Heart right ventricle (tissue), 16 donors: Measurements from ENCODE around the gene SLC36A4. TPM values are rescaled to one million over a fixed set of nuclear protein-coding genes. Genes with fewer than 3 reads are reported as not detected.
A peak's percentile ranks its signal among the peaks of the same experiment; 100 is the strongest.

Source experiments
- ATAC-seq, 8 donors: fragments of 200-7000 bp; cut with Tn5 transposase; one replicate each; pipeline ENCODE4 v1.9.1; 2020; ENCODE audit warnings: mild to moderate bottlenecking in 8 of 8, moderate library complexity in 8 of 8, moderate number of reproducible peaks in 1 of 8
- DNase-seq, 2 donors: peaks; one replicate each; pipeline ENCODE4 v3.0.0-alpha.2; 2020
- H3K27ac ChIP-seq, 10 donors: fragments of 200-600 bp; sonication (generic) in 2 of 10; one replicate each; pipeline versions ENCODE4 v1.5.0 to v1.8.0; 2020 to 2022; ENCODE audit warnings: mild to moderate bottlenecking in 3 of 10
- H3K27me3 ChIP-seq, 7 donors: fragments of 200-600 bp; one replicate each; pipeline ENCODE4 v1.8.0; 2021 to 2022; ENCODE audit warnings: mild to moderate bottlenecking in 2 of 7
- H3K36me3 ChIP-seq, 9 donors: fragments of 200-600 bp; sonication (generic) in 1 of 9; one replicate each; pipeline versions ENCODE4 v1.5.0 to v1.8.0; 2020 to 2022; ENCODE audit warnings: mild to moderate bottlenecking in 2 of 9
- H3K4me1 ChIP-seq, 9 donors: fragments of 200-600 bp; sonication (generic) in 1 of 9; one replicate each; pipeline versions ENCODE4 v1.5.0 to v1.8.0; 2020 to 2022; ENCODE audit warnings: mild to moderate bottlenecking in 4 of 9
- H3K4me3 ChIP-seq, 10 donors: fragments of 200-600 bp; sonication (generic) in 2 of 10; one replicate each; pipeline versions ENCODE4 v1.5.0 to v1.8.0; 2020 to 2022; ENCODE audit warnings: mild to moderate bottlenecking in 7 of 10, moderate library complexity in 2 of 10
- H3K9me3 ChIP-seq, 11 donors: fragments of 200-600 bp in 10 of 11; sonication (generic) in 2 of 11; one replicate each; pipeline versions ENCODE4 v1.5.0 to v1.8.0; 2013 to 2022; ENCODE audit warnings: mild to moderate bottlenecking in 2 of 11, control low read depth in 1 of 11, moderate library complexity in 1 of 11
- CTCF ChIP-seq, 9 donors: fragments of 200-600 bp; sonication (generic) in 2 of 9; IDR thresholded peaks; one replicate each; pipeline versions ENCODE4 v1.5.0 to v1.8.0; 2021 to 2022; ENCODE audit warnings: antibody characterized with exemption in 9 of 9, mild to moderate bottlenecking in 5 of 9, moderate library complexity in 1 of 9
- WGBS, 2 donors: extraction: QIAGEN DNeasy Blood & Tissue Kit; methylation state at CpG; one replicate each; pipeline ENCODE4 v1.1.7; 2013; ENCODE audit warnings: inconsistent platforms in 1 of 2; 5-methylcytosine and 5-hydroxymethylcytosine counted together
- intact Hi-C, 10 donors: fragments of 100-400 bp; cut with DNase I; formaldehyde crosslinking; loops; one replicate each; pipeline versions ENCODE4 v1.11.1 to v1.14.2; 2022
- polyA plus RNA-seq, 2 donors: library from polyadenylated mRNA; stranded (reverse); fragments of 200-250 nt; gene quantifications; one replicate each; pipeline ENCODE4 v1.2.3, GENCODE V29; 2013
- total RNA-seq, 10 donors: library from RNA; stranded (reverse); fragmentation: NEBNext Ultra II Directional in 3 of 10; extraction: Animal tissue kit (Norgen Biotek cat#: 25700) in 3 of 10; gene quantifications; one replicate each; pipeline versions ENCODE4 v1.2.1 to v1.2.4, GENCODE V29; 2021 to 2023
- donor health status: Arrhythmogenic right ventricular cardiomyopathy.
- donor health status: ischemic (EF 13 %, LVEDD 7.1; RV severe dilation, severe dysfunction).
- donor health status: healthy with polysubstance abuse.
- donor health status: DM: no; HTN: yes; CAD: no.
- donor health status: DM: no; HTN: no; CAD: no.
- donor health status: ischemic (EF 25% LVEDD 6.9; RV normal size, moderate dysfunction).
- donor health status: ischemic (EF 25% LVEDD 5.7; RV mildly dilated, moderate dysfunction).
- donor health status: healthy.
- donor health status: DM: yes; HTN: yes; CAD: no.
- donor health status: Ischemic cardiomyopathy.
- donor health status: ischemic (EF 35%, LVEDD 5.7; RV mildly dilated, moderate dysfunction).
- donor health status: nonischemic (EF 11% LVEDD 7.7; RV severe dilation, severe dysfunction).
- donor health status: DM: yes; HTN: yes; CAD: no.
- donor health status: PGD.
- donor health status: ischemic (EF 29% LVEDD 5.4; RV normal size, mild dysfunction).
- donor health status: nonischemic (EF 23%, LVEDD 6.1; RV moderate dilation, normal function).

The SLC36A4 gene
- total and polyA plus RNA-seq, 12 donors, result 3.1 to 11.4 (median 7.1) TPM

GRCh38 chr11:93131709-93132108 is 66.1 kb downstream of the SLC36A4 start:
- no peak for ATAC-seq
- no peak overlapping the region for H3K27ac ChIP-seq
- 29 to 31% methylated on average over 2 of the region's 2 CpGs for WGBS, 2 donors
- H3K36me3 ChIP-seq, result no peaks in the 10 kb centered on the region
- intact Hi-C loops, result loop anchor here in 1 of 10 donors (10.0 kb wide), 1 partner anchor 63 kb away; the partner anchor contains the start of gene SLC36A4
- peaks cover 0 to 16% (median 8%) of the 10 kb centered on the region in 7 donors for H3K27me3 ChIP-seq
- no peaks in the 10 kb centered on the region for H3K9me3 ChIP-seq
- H3K4me3 ChIP-seq, result no peak overlapping the region
- peak in 1 of 9 donors; percentile 14 for TF ChIP-seq CTCF (IDR thresholded peaks at IDR 0.05)
- DNase-seq, result no peak
- H3K4me1 ChIP-seq, result no peaks in the 10 kb centered on the region

- intact Hi-C loops, result no loop called here
- 89 to 99% methylated on average over 3 of the region's 3 CpGs for WGBS, 2 donors
- H3K9me3 ChIP-seq, result no peaks in the 10 kb centered on the region
- no peak overlapping the region for H3K4me3 ChIP-seq
- peaks cover 0 to 4% (median 0%) of the 10 kb centered on the region in 9 donors for H3K4me1 ChIP-seq
- DNase-seq (no peak), ATAC-seq (no peak)
- no peak overlapping the region for H3K27ac ChIP-seq
- H3K36me3 ChIP-seq, result no peaks in the 10 kb centered on the region
- TF ChIP-seq CTCF (IDR thresholded peaks at IDR 0.05), result no peak
- peaks cover 0 to 18% (median 8%) of the 10 kb centered on the region in 7 donors for H3K27me3 ChIP-seq
These were observed 69.2 kb downstream of the SLC36A4 start for GRCh38 chr11:93128574-93128973.

GRCh38 chr11:93123351-93123898 is 74.4 kb downstream of the SLC36A4 start:
- 22 to 23% methylated on average over 4 of the region's 4 CpGs for WGBS, 2 donors
- no peak overlapping the region for H3K27ac ChIP-seq
- H3K9me3 ChIP-seq, result no peaks in the 10 kb centered on the region
- intact Hi-C loops, result no loop called here
- DNase-seq (peak; percentile 29 to 40), ATAC-seq (peak in 7 of 8 donors; percentile 73 to 87 (median 77))
- H3K27me3 ChIP-seq, result peaks cover 0 to 15% (median 2%) of the 10 kb centered on the region in 7 donors
- no peak for TF ChIP-seq CTCF (IDR thresholded peaks at IDR 0.05)
- no peak overlapping the region for H3K4me3 ChIP-seq
- H3K36me3 ChIP-seq, result no peaks in the 10 kb centered on the region
- H3K4me1 ChIP-seq, result peaks cover 0 to 11% (median 0%) of the 10 kb centered on the region in 9 donors

- TF ChIP-seq CTCF (IDR thresholded peaks at IDR 0.05), result no peak
- ATAC-seq (no peak), DNase-seq (no peak)
- peaks cover 0 to 11% (median 0%) of the 10 kb centered on the region in 9 donors for H3K4me1 ChIP-seq
- peaks cover 0 to 8% (median 0%) of the 10 kb centered on the region in 7 donors for H3K27me3 ChIP-seq
- 76 to 78% methylated on average over 2 of the region's 2 CpGs for WGBS, 2 donors
- H3K9me3 ChIP-seq, result no peaks in the 10 kb centered on the region
- H3K4me3 ChIP-seq, result no peak overlapping the region
- no peaks in the 10 kb centered on the region for H3K36me3 ChIP-seq
- intact Hi-C loops, result no loop called here
- H3K27ac ChIP-seq, result no peak overlapping the region
These were observed 75.1 kb downstream of the SLC36A4 start for GRCh38 chr11:93122535-93123235.
